HepG2 (cell line): ENCODE measurements around the gene YWHAB.

ENCODE experiments used
- ATF1 ChIP-seq: IDR thresholded peaks from 2 replicates; pipeline ENCODE4 v1.6.1; 2016; ENCODE audit warnings: mild to moderate bottlenecking, control low read depth
- BHLHE40 ChIP-seq: IDR thresholded peaks from 2 replicates; pipeline ENCODE4 v1.6.1; 2011; ENCODE audit warnings: low read length, improper control_type of control experiment
- PRDM10 ChIP-seq: sonication (generic); formaldehyde crosslinking; IDR thresholded peaks from 2 replicates; pipeline ENCODE4 v1.4.0; 2020; ENCODE audit warnings: low read depth, missing genetic modification reagents
- PREB ChIP-seq: sonication (generic); formaldehyde crosslinking; IDR thresholded peaks from 2 replicates; pipeline ENCODE4 v1.4.0; 2020; ENCODE audit warnings: missing genetic modification reagents
- TBP ChIP-seq: sonication (generic); formaldehyde crosslinking; IDR thresholded peaks from 2 replicates; pipeline ENCODE4 v1.5.0; 2020; ENCODE audit warnings: missing genetic modification reagents
- ZNF451 ChIP-seq: sonication (generic); formaldehyde crosslinking; IDR thresholded peaks from 2 replicates; pipeline ENCODE4 v1.5.0; 2020; ENCODE audit warnings: mild to moderate bottlenecking, missing genetic modification reagents

- TF ChIP-seq PRDM10 (CRISPR knock-in tag) (no peak), ZNF451 (CRISPR knock-in tag) (no peak), PREB (CRISPR knock-in tag) (no peak), ATF1 (no peak), TBP (no peak), BHLHE40 (no peak)
Observed at GRCh38 chr20:44931911-44932310, 46.4 kb downstream of the YWHAB start.
